ENCODE results near the gene LECT2.

Gene LECT2

DNA sequence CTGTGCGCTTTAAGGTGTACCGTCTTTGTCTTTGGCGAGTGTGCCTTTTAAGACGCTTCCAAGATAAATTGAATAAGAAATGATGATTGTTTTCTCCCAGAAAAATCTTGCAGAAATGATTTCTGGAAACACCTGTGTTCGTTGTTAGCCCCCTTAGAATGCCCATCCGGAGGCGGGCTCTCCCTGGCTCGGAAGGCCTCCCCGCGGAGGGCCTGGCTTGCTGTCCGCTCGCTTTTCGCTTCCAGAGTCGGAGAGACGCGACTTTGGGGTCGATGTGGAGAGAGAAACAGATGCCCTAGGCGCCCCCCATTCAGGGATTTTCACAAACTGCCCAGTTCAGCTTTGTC is 23.9 kb downstream of the LECT2 start:
- no peak for DNase-seq

DNA sequence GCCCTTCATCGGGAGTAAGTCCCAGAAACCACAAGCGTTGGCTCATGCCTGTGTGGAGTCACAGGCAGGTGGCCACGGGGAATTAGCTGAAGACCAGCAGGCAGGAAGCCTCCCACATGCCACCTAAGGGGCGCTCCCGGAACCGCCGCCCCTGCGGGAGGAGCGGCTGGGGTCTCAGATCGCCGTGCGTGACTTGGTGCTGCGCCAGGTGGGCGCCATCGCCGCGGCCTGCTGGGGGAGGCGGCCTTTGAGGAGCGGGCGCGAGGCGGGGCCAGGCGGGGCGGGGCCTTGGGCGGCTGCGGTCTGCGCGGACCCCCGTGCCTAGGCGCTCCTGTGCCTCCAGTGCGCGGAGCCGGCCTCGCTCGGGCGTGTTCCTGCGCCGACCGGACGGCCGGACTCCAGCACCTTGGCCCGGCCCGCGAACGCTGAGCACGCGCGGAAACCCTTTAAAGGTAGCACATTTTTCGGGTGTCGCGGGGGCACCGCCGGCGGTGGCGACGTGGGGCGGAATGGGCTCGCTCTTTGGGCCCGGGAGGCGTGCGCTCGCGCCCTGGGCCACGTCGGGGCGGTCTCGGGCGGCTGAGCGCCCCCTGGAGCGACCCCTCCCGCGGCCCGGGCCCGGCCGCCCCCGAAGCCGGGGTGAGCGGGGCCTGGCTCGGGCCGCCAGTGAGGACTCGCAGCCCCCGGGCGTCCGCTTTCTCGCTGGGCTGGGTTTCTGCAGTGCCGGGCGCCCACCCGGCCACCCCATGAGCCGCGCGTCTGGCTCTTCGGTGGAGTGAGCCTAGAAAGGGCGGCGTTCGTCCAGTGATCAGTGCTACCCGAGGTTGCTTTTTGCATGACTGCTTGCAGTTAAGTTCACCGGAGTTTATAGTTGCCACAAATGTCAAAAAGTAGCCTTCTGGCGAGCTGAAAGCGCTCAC is 24.5 kb downstream of the LECT2 start:
- no peak for DNase-seq

DNA sequence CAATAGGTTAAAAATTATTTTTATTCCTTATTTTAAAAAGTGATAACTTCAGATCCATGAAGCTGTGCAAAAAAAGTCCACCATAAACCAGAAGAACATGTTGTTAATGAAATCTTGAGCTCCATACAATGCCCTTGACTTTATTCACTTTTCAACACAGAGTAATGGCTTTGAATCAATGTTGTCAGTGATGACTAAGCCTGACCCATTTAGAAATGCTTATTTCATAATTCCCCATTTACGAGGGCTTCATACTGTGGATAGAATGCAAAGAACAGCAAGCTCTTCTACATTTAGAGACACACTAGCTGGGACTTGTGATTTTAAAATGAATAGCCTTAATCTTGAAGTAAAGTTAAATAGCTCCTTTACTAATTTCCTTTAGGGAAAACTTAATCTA is 33.4 kb downstream of the LECT2 start:
- no peak for DNase-seq

DNA sequence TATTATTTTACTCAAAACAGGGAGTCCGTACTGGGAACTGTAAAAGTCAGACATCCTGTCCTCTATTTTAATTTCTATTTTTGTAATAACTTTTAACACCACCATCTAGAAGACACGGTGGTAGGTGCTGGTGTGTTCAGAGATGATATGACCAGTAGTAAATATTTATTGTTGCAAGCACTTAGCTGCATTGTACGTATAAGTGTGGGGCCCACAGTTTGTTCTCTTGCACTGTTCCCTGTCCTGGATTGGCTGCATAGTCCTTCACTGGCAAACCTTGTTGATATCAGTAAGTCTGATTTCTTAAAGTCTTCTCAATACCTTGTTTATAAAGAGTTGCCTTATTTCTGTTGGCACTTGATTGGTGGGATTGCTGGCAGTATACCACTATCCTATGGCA is 34.6 kb downstream of the LECT2 start:
- no peak for DNase-seq

DNA sequence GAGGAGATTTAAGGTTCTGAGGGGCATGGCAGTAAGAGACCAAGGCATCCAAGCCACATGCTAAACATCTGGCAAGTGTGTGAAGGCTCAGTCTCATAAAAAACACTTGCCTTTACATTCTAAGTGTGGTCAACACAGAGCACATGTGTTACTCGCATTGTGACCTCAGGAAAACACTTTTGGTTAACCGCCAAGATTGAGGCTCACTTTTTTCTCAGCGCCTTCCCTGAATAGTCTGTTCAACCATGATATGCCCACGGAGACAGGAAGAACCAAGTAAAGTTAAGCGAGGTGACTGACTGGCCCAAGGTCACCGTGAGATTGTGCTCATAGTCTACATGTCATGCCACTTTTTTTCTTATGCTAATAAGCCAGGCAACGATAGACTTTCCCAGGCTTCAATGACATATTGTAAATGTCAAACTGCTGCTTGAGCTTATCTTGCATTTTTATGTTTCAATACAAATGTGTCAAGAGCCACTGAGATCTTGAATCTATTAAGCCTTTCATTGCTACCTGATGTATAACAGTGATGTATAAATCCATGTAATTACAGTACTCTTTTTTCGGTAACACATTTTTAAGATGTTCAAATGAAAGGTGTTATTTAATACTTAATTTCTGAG is 38.0 kb downstream of the LECT2 start:
- DNase-seq = no peak

DNA sequence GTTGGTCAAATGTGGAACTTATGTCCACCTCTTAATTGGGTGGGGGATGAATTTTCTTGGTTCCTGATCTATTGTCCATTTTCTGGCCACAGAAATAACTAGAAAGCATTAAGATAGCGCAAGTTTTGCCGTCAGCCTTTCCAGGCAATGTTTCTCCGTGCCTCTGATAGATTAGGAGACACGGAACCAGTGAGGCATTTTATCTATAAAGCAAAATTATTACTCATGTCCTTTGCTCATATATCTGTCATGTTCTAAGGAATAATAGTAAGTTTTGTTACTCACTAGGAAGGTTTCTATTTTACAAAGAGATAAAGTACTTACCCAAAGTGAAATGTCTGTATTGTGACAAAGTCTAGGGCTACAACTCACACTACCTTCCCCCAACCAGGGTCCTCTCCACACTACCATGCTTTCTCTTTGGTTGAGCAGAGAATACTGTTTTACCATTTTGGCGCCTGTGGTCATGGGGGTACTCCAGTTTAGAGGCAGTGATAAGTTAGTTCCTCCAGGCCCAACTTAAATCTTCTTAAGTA is 39.2 kb downstream of the LECT2 start:
- DNase-seq = no peak

DNA sequence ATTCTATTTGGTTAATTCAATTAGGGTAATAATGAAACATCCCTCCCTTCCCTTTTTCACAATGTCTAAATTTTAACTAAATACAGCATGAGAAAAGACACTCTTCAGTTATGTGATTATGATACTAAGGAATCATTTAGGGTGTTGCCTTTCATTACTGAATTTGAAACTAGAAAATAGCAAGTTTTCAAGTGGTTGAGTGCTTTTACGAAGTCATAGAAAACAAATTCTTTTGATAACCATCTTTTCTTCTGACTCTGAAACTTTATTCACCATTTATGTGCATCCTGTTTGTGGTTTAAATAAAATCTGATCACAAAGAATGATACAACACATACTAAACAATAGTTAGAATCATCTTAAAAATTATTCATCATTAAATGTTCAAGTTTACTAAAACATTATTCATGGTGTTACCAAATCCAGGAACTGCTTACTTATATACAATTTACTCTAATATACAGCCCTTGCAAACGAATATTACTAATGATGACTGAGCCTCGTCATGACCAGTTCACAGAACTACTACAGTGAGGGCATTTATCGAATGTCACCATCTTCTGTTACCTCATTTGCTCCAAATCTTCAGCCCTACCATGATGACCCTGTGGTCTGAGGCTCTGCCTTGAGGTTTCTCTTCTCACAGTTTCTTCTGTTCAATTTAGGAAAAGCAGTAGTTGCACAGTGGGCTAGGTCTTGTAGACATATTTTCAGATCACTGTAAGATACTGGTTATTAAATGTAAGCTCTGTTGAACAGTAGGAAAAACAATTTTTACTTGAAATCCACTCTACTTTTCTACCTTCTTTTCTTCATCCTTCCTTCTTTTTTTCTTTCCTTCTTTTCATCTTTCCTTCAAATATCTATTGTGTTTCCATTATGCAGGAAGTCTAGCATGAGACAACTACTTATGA is 40.8 kb downstream of the LECT2 start:
- DNase-seq = no peak

DNA sequence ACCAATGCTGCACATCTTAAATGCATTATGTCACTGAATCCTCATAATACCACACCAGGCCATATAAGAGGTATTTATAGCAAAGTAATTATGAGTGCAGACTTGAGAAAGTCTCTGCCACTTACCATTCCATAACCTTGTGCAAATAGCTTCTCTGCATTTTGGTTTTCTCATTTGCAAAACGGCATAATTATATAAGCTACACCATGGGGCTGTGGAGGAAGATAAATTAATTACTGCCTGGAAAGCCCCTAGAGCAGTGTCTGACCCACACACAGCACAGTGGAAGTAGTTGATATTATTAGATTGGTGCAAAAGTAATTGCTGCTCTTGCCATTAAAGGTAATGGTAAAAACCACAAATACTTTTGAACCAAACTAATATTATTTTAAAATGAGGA is 49.6 kb downstream of the LECT2 start:
- DNase-seq = no peak

DNA sequence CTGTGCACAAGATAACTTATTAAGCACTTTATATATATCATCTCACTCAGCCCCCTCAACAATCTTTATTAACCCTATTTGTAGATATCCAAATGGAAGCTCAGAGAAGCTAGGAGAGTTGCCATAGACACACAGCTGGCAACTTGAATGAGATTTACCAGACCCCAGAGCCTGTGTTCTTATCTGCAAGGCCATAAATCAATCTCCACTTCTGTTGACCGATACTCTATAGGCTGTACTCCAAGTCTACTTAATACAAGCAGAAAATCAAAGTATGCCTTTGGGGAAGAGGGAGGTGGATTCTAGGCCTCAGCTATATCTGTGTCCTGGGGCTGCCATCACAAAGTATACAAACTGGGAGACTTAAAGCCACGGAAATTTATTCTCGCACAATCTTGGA is 53.1 kb downstream of the LECT2 start:
- no peak for DNase-seq

DNA sequence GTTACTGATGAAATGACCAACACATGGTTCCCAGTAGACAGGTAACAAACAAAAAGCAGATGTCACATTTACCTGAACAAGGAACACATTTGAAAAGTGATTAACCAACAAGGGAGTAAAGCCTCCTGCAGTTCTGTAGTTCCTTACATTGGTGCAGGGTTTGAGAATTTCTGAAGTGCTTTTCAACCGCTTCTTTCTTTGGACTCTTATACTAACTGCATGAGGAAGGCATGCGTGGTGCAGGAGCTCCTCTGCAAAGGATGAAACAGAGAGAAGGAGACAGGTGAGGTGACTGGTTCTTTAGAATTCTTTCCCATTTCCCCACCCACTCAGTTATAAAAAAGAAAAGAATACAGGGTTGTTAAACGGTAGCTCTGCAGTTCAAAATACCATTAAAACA is 54.5 kb downstream of the LECT2 start:
- DNase-seq = no peak

DNA sequence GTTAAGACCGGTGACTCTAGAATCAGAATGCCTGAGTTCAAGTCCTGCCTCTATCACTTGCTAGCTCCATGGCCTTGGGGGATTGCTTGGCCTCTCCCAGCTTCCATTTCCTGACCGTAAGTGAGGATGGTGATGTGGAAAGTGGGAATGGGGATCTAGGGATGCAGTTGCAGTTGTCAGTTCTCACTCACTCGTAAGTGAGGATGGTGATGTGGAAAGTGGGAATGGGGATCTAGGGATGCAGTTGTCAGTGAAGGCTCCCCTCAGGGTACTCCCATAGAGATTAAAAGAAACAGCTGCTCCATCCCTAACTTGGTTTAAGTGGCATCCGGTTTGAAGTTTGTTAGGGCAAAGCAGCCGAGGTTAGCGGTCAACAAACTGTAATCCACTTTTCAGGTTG is 56.1 kb downstream of the LECT2 start:
- no peak for DNase-seq
